GM12891 (cell line): ENCODE data around the gene ANKRD45.

Experiments used
- POLR2A ChIP-seq: IDR thresholded peaks from 2 replicates; pipeline ENCODE4 v1.6.1; 2011; ENCODE audit warnings: low read depth, low read length, control low read depth
- POLR2AphosphoS5 ChIP-seq: IDR thresholded peaks from 2 replicates; pipeline ENCODE4 v1.6.1; 2011; ENCODE audit warnings: low read depth, low read length, control low read depth
- TAF1 ChIP-seq: IDR thresholded peaks from 2 replicates; pipeline ENCODE4 v1.6.1; 2011; ENCODE audit warnings: low read depth, low read length, control low read depth

GRCh38 chr1:173580658-173581057 is 89.0 kb downstream of the ANKRD45 start:
- TF ChIP-seq POLR2A: no peak
- TF ChIP-seq POLR2AphosphoS5: no peak
- no peak for TF ChIP-seq TAF1
